ENCODE measurements around the gene SHISAL1.

DNA sequence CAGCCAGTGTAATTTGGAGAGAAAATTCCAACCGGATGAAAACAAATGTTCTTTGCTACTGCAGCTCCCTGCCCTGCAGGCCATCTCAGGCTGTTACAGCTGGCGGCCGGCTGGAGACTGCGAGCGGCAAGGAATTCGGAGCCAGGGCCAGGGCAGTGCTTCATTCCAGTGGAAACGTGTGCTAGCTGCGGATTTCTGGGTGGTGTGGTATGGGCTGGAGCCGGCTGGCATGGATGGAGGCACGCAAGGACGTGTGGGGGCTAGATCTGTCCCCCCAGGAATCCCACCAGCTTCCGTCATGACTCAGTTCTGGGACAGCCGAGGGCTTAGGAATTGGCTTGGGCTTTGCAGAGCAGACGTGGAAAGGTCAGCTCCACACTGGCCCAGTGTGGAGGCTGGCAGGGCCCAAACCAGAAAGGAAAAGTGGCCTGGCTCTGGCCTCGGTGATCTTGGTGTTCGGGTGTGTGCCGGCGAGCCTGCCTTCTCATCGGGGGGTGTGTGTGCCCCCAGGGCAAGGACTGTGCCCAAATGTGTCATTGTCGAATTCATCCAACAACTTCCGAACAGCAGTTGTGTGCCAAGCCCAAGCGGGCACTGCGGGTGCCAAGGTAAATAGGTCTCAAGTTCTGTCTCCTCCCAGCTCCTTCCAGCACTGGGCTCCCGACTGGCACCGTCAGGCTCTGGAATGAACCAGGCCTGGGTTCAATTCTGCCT is 48.1 kb upstream of the SHISAL1 start:
- TF ChIP-seq, protein P1, sequence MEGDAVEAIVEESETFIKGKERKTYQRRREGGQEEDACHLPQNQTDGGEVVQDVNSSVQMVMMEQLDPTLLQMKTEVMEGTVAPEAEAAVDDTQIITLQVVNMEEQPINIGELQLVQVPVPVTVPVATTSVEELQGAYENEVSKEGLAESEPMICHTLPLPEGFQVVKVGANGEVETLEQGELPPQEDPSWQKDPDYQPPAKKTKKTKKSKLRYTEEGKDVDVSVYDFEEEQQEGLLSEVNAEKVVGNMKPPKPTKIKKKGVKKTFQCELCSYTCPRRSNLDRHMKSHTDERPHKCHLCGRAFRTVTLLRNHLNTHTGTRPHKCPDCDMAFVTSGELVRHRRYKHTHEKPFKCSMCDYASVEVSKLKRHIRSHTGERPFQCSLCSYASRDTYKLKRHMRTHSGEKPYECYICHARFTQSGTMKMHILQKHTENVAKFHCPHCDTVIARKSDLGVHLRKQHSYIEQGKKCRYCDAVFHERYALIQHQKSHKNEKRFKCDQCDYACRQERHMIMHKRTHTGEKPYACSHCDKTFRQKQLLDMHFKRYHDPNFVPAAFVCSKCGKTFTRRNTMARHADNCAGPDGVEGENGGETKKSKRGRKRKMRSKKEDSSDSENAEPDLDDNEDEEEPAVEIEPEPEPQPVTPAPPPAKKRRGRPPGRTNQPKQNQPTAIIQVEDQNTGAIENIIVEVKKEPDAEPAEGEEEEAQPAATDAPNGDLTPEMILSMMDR (IDR thresholded peaks at IDR 0.05 in 8 of 11, conservative IDR thresholded peaks at IDR 0.05 in 3 of 11) = no peak
- TF ChIP-seq POLR2A (IDR thresholded peaks at IDR 0.05) = no peak
